22Rv1 (cell line): ENCODE data around the gene BLOC1S4.

Experiments used
- ZFX ChIP-seq: fragments of 450-650 bp; IDR thresholded peaks from 2 replicates; pipeline ENCODE4 v1.6.1; 2017; ENCODE audit warnings: antibody characterized with exemption, borderline replicate concordance
- TF ChIP-seq, protein P1 (sequence below): fragments of 450-650 bp; IDR thresholded peaks from 2 replicates; pipeline ENCODE4 v1.5.1; 2017; ENCODE audit warnings: mild to moderate bottlenecking

DNA sequence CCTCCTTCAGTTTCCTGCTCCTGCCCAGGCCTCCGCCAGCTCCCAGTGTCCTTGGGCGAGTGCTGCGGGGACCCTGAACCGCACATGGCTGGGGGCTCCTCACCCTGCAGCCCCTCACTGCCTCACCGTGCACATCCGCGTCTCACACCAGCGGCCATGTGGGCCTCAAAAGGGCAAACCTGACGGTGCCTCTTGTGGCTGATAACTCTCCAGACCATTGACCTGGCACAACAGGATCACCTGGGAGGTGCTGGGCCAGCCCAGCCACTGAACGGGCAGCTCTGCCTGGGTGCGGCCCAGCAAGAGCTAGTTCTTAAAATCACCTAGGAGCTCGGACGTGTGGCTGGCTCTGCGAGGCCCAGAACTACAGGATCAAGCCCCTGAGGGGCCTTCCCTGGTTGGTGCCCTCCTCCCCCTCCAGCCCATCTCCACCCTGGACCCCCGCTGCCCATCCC lies 26.4 kb upstream of the BLOC1S4 start:
- TF ChIP-seq, protein P1, sequence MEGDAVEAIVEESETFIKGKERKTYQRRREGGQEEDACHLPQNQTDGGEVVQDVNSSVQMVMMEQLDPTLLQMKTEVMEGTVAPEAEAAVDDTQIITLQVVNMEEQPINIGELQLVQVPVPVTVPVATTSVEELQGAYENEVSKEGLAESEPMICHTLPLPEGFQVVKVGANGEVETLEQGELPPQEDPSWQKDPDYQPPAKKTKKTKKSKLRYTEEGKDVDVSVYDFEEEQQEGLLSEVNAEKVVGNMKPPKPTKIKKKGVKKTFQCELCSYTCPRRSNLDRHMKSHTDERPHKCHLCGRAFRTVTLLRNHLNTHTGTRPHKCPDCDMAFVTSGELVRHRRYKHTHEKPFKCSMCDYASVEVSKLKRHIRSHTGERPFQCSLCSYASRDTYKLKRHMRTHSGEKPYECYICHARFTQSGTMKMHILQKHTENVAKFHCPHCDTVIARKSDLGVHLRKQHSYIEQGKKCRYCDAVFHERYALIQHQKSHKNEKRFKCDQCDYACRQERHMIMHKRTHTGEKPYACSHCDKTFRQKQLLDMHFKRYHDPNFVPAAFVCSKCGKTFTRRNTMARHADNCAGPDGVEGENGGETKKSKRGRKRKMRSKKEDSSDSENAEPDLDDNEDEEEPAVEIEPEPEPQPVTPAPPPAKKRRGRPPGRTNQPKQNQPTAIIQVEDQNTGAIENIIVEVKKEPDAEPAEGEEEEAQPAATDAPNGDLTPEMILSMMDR = no peak
- no peak for TF ChIP-seq ZFX
